Fibroblast of skin of left biceps (primary cell): ENCODE measurements around the gene SARNP.

Experiments used
- DNase-seq, 2 experiments: peaks; one replicate each; pipeline ENCODE4 v3.0.0-alpha.2; 2013; ENCODE audit warnings: low read depth in 2 of 2

The SARNP gene

GRCh38 chr12:55707841-55708694 is 109.5 kb downstream of the SARNP start, which contains the start of gene ITGA7:
Gene ITGA7, minus strand, starts transcription at chr12:55707904. Its CDS starts 222 bp downstream, at chr12:55707682.
- DNase-seq: no peak
